ENCODE data around the gene LMO7.

Gene LMO7

GRCh38 chr13:75637181-75637750, 1.1 kb downstream of the LMO7 start:
- Histone ChIP-seq H3K27me3 (ENCODE audit: insufficient read depth, low read length) (no peaks in the 10 kb centered on the region), H3K27ac (ENCODE audit: low read depth, low read length, poor library complexity, severe bottlenecking) (no peak overlapping the region), H3K36me3 (ENCODE audit: insufficient read depth, low read length) (peaks cover 8% of the 10 kb centered on the region), H3F3A (ENCODE audit: insufficient read depth, low read length) (peaks cover 9% of the 10 kb centered on the region), H2AFZ (ENCODE audit: low read length) (no peak overlapping the region), H3K79me2 (ENCODE audit: insufficient read depth, low read length) (peaks cover 28% of the 10 kb centered on the region), H3K9me3 (ENCODE audit: low read length) (no peaks in the 10 kb centered on the region), H4K20me1 (ENCODE audit: insufficient read depth, low read length) (no peaks in the 10 kb centered on the region), H3K4me2 (ENCODE audit: low read length) (peak overlapping the region; percentile 66), H3K9me2 (ENCODE audit: low read depth, low read length) (no peaks in the 10 kb centered on the region), H3K4me3 (ENCODE audit: low read depth, low read length, poor library complexity, severe bottlenecking) (peak overlapping the region; percentile 93), H3K4me1 (ENCODE audit: insufficient read depth, low read length, severe bottlenecking) (peaks cover 45% of the 10 kb centered on the region), H3K9ac (ENCODE audit: low read length) (peak overlapping the region; percentile 56)
- TF ChIP-seq CTCF (IDR thresholded peaks at IDR 0.05; ENCODE audit: low read length), result no peak
- TF ChIP-seq EZH2 (IDR thresholded peaks at IDR 0.05; ENCODE audit: borderline replicate concordance, low read length), result no peak

- peaks cover 45% of the 10 kb centered on the region for H3K4me1 ChIP-seq (ENCODE audit: insufficient read depth, low read length, severe bottlenecking)
- no peak overlapping the region for H2AFZ ChIP-seq (ENCODE audit: low read length)
- TF ChIP-seq EZH2 (IDR thresholded peaks at IDR 0.05; ENCODE audit: borderline replicate concordance, low read length) (no peak), CTCF (IDR thresholded peaks at IDR 0.05; ENCODE audit: low read length) (no peak)
- H3K4me2 ChIP-seq (ENCODE audit: low read length), result peak overlapping the region; percentile 66
- no peaks in the 10 kb centered on the region for H3K9me3 ChIP-seq (ENCODE audit: low read length)
- H3F3A ChIP-seq (ENCODE audit: insufficient read depth, low read length), result no peaks in the 10 kb centered on the region
- peaks cover 28% of the 10 kb centered on the region for H3K79me2 ChIP-seq (ENCODE audit: insufficient read depth, low read length)
- H3K9ac ChIP-seq (ENCODE audit: low read length), result peak overlapping the region; percentile 11; the same call in 1 of the 2 replicates
- H3K9me2 ChIP-seq (ENCODE audit: low read depth, low read length), result no peaks in the 10 kb centered on the region
- no peaks in the 10 kb centered on the region for H4K20me1 ChIP-seq (ENCODE audit: insufficient read depth, low read length)
- no peaks in the 10 kb centered on the region for H3K27me3 ChIP-seq (ENCODE audit: insufficient read depth, low read length)
- H3K36me3 ChIP-seq (ENCODE audit: insufficient read depth, low read length), result peaks cover 8% of the 10 kb centered on the region
- peak overlapping the region; percentile 6 for H3K4me3 ChIP-seq (ENCODE audit: low read depth, low read length, poor library complexity, severe bottlenecking)
- peak overlapping the region; percentile 20 for H3K27ac ChIP-seq (ENCODE audit: low read depth, low read length, poor library complexity, severe bottlenecking)
These were observed 3.3 kb downstream of the LMO7 start for GRCh38 chr13:75639454-75639853.

- Histone ChIP-seq H3K79me2 (ENCODE audit: insufficient read depth, low read length) (peaks cover 28% of the 10 kb centered on the region), H3K27ac (ENCODE audit: low read depth, low read length, poor library complexity, severe bottlenecking) (no peak overlapping the region), H3K4me3 (ENCODE audit: low read depth, low read length, poor library complexity, severe bottlenecking) (no peak overlapping the region)
These were observed 4.9 kb downstream of the LMO7 start for GRCh38 chr13:75641026-75641425.

More at GRCh38 chr13:75641026-75641425, 4.9 kb downstream of the LMO7 start:
- H3K27me3 ChIP-seq (ENCODE audit: insufficient read depth, low read length), result no peaks in the 10 kb centered on the region
- H3K9me2 ChIP-seq (ENCODE audit: low read depth, low read length), result no peaks in the 10 kb centered on the region
- peaks cover 13% of the 10 kb centered on the region for H3K36me3 ChIP-seq (ENCODE audit: insufficient read depth, low read length)
- no peaks in the 10 kb centered on the region for H3K9me3 ChIP-seq (ENCODE audit: low read length)
- H3K9ac ChIP-seq (ENCODE audit: low read length), result no peak overlapping the region
- no peaks in the 10 kb centered on the region for H4K20me1 ChIP-seq (ENCODE audit: insufficient read depth, low read length)
- H3K4me2 ChIP-seq (ENCODE audit: low read length), result no peak overlapping the region; the same call in 1 of the 2 replicates
- no peak overlapping the region for H2AFZ ChIP-seq (ENCODE audit: low read length)
- TF ChIP-seq CTCF (IDR thresholded peaks at IDR 0.05; ENCODE audit: low read length), result no peak
- no peak for TF ChIP-seq EZH2 (IDR thresholded peaks at IDR 0.05; ENCODE audit: borderline replicate concordance, low read length)
- no peaks in the 10 kb centered on the region for H3F3A ChIP-seq (ENCODE audit: insufficient read depth, low read length)
- peaks cover 45% of the 10 kb centered on the region for H3K4me1 ChIP-seq (ENCODE audit: insufficient read depth, low read length, severe bottlenecking)
